Measurements from ENCODE around the gene HES4. TPM values are rescaled to one million over a fixed set of nuclear protein-coding genes. Genes with fewer than 3 reads are reported as not detected.

HES4 gene
- total and polyA plus RNA-seq, 7 donors: 2.3 to 21.8 (median 12.3) TPM

DNA sequence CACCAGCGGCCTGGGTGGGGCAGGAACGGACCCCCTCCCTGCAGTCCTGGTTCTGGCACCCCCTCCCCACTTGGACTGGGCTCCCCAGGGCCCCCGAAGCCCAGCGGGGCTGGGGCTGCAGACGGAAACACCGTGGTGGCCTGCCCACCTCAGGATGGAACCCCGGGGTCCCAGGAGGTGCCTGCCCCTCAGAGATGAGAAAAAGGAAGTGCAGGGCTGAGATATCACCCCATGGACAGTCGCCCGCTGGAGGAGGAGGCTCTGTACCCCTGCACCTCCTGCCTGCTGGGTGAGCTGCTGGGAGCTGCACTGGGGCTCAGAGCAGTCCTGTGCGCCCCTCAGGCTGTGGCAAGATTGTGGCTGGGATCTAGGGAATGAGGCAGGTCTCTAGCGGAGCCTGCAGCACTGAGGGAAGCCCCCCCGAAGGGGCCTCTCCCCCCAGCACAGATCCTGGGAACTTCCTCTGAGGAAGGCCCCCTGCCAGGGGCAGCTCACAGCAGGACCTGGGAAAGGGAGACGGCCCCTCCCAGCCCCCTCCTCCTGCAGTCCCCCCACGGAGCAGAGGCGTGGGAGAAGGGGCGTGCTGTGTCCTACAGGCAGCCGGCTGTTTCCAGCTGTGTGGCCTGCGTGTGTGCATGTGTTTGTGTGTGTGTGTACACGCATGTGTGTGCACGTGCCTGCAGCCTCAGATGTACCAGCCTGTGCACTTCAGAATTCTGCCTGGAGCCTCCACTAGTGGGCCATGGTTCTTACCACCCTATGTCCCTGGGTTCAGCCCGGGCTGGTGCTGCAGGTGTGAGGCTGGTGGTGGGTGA lies 26.9 kb upstream of the HES4 start:
- intact Hi-C loops (cut with DNase I): no loop called here
- no peak for DNase-seq
- no peak for ATAC-seq
- no peak for TF ChIP-seq CTCF (IDR thresholded peaks at IDR 0.05)
- H3K4me3 ChIP-seq: no peak overlapping the region
- peaks cover 0 to 26% (median 11%) of the 10 kb centered on the region in 3 donors for H3K27me3 ChIP-seq (ENCODE audit: insufficient read depth in 3 of 3, low read length in 2 of 3)
- H3K9me3 ChIP-seq: no peaks in the 10 kb centered on the region
- no peaks in the 10 kb centered on the region for H3K36me3 ChIP-seq (ENCODE audit: insufficient read depth in 1 of 2, low read depth in 1 of 2)
- 64 to 70% (median 68%) methylated on average over 19 to 21 of the region's 21 CpGs for WGBS, 3 donors
- H3K27ac ChIP-seq: no peak overlapping the region
- H3K4me1 ChIP-seq: no peaks in the 10 kb centered on the region

- Histone ChIP-seq H3K9me3 (no peaks in the 10 kb centered on the region), H3K36me3 (ENCODE audit: insufficient read depth in 1 of 2, low read depth in 1 of 2) (no peaks in the 10 kb centered on the region), H3K4me3 (no peak overlapping the region), H3K4me1 (peaks cover 4% of the 10 kb centered on the region), H3K27ac (no peak overlapping the region), H3K27me3 (ENCODE audit: insufficient read depth in 3 of 3, low read length in 2 of 3) (peaks cover 0 to 31% (median 15%) of the 10 kb centered on the region in 3 donors)
- DNase-seq (no peak), ATAC-seq (no peak)
- 79 to 84% (median 81%) methylated on average over 9 to 10 of the region's 10 CpGs for WGBS, 3 donors
- no peak for TF ChIP-seq CTCF (IDR thresholded peaks at IDR 0.05)
- intact Hi-C loops (cut with DNase I): no loop called here
Observed at GRCh38 chr1:1025730-1026129, 25.8 kb upstream of the HES4 start.

- ATAC-seq: no peak
- H3K27me3 ChIP-seq (ENCODE audit: insufficient read depth in 3 of 3, low read length in 2 of 3): peaks cover 0 to 38% (median 15%) of the 10 kb centered on the region in 3 donors
- no peak overlapping the region for H3K27ac ChIP-seq
- TF ChIP-seq CTCF (IDR thresholded peaks at IDR 0.05): no peak
- intact Hi-C loops (cut with DNase I): no loop called here
- H3K36me3 ChIP-seq (ENCODE audit: insufficient read depth in 1 of 2, low read depth in 1 of 2): no peaks in the 10 kb centered on the region
- DNase-seq: no peak
- no peaks in the 10 kb centered on the region for H3K9me3 ChIP-seq
- 36 to 46% (median 41%) methylated on average over 16 to 31 of the region's 31 CpGs for WGBS, 3 donors
- H3K4me1 ChIP-seq: peaks cover 4% of the 10 kb centered on the region
- no peak overlapping the region for H3K4me3 ChIP-seq
Observed at GRCh38 chr1:1024771-1025699, 25.1 kb upstream of the HES4 start.

DNA sequence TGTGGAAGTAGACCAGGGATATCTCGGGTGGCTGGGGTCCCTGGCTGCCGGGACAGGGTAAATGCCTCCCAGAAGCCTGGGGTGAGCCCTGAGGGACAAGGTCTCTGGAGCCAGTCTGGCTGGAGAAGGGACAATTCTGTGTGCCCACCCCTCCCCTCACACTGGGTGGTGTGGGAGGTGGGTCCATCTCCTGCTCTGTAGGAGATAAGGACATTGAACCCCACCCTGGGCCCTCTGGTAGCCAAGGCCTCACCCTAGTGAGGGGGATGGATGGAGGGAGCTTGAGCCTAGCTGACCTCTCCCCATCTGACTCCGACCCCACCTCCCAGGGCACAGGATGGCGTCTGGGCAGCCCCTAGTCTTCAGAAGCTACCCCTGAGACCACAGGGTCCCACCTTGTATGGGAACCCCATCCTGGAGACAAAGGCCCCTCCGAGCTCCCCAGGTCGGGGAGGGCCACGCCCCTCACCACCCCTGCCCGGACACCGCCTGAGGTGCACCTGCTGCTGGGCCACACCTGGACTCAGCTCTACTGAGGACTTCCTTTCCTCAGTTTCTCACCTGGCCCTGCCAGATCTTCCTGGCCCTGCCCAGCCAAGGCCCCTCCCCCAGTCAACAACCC lies 24.4 kb upstream of the HES4 start:
- Histone ChIP-seq H3K4me1 (peaks cover 4% of the 10 kb centered on the region), H3K9me3 (no peaks in the 10 kb centered on the region), H3K36me3 (ENCODE audit: insufficient read depth in 1 of 2, low read depth in 1 of 2) (no peaks in the 10 kb centered on the region), H3K27ac (no peak overlapping the region), H3K27me3 (ENCODE audit: insufficient read depth in 3 of 3, low read length in 2 of 3) (peaks cover 0 to 38% (median 15%) of the 10 kb centered on the region in 3 donors), H3K4me3 (no peak overlapping the region)
- intact Hi-C loops (cut with DNase I): no loop called here
- TF ChIP-seq CTCF (IDR thresholded peaks at IDR 0.05): no peak
- no peak for DNase-seq
- ATAC-seq: no peak
- WGBS, 3 donors: 88 to 97% (median 89%) methylated on average over 9 of the region's 9 CpGs

Measured in psoas muscle (tissue), 8 donors.